H9 (cell line): ENCODE measurements around the gene OR7D2. TPM values are rescaled to one million over a fixed set of nuclear protein-coding genes. Genes with fewer than 3 reads are reported as not detected.

ENCODE experiments used
- DNase-seq: peaks from one replicate; pipeline ENCODE4 v3.0.0-alpha.2; 2017
- H2AFZ ChIP-seq: one replicate; pipeline ENCODE4 v1.6.1; 2013; ENCODE audit warnings: mild to moderate bottlenecking, low read length, control low read depth, moderate library complexity
- H2AK5ac ChIP-seq: 2 replicates; pipeline ENCODE4 v1.6.1; 2013; ENCODE audit warnings: low read length, control low read depth, mixed read lengths; ENCODE audit not compliant: insufficient read length
- H2BK120ac ChIP-seq: one replicate; pipeline ENCODE4 v1.6.1; 2013; ENCODE audit warnings: low read depth, mild to moderate bottlenecking, low read length, control low read depth, inconsistent platforms; ENCODE audit not compliant: poor library complexity, severe bottlenecking
- H2BK12ac ChIP-seq: 2 replicates; pipeline ENCODE4 v1.6.1; 2013; ENCODE audit warnings: low read length, control low read depth, mixed read lengths, low read depth; ENCODE audit not compliant: insufficient read length
- H2BK15ac ChIP-seq: 2 replicates; pipeline ENCODE4 v1.6.1; 2013; ENCODE audit warnings: low read depth, low read length, control low read depth
- H2BK20ac ChIP-seq: one replicate; pipeline ENCODE4 v1.6.1; 2013; ENCODE audit warnings: low read depth, mild to moderate bottlenecking, low read length, control low read depth, inconsistent platforms; ENCODE audit not compliant: poor library complexity, severe bottlenecking
- H2BK5ac ChIP-seq: 2 replicates; pipeline ENCODE4 v1.6.1; 2013; ENCODE audit warnings: low read length, control low read depth, mixed read lengths; ENCODE audit not compliant: insufficient read length
- H3K14ac ChIP-seq: 2 replicates; pipeline ENCODE4 v1.6.1; 2013; ENCODE audit warnings: low read length, control low read depth; ENCODE audit not compliant: insufficient read depth
- H3K18ac ChIP-seq: 2 replicates; pipeline ENCODE4 v1.6.1; 2013; ENCODE audit warnings: low read depth, mild to moderate bottlenecking, mixed read lengths, low read length, control low read depth; ENCODE audit not compliant: insufficient read length
- H3K23ac ChIP-seq: 2 replicates; pipeline ENCODE4 v1.6.1; 2013; ENCODE audit warnings: low read length, control low read depth, mixed read lengths, low read depth; ENCODE audit not compliant: insufficient read length
- H3K23me2 ChIP-seq: 2 replicates; pipeline ENCODE4 v1.6.1; 2013; ENCODE audit warnings: low read depth, mild to moderate bottlenecking, mixed read lengths, low read length, control low read depth; ENCODE audit not compliant: insufficient read length, poor library complexity, severe bottlenecking
- H3K27ac ChIP-seq: 2 replicates; pipeline ENCODE4 v1.5.1; 2013; ENCODE audit warnings: low read length, control low read depth, mixed read lengths, low read depth; ENCODE audit not compliant: insufficient read length
- H3K27me3 ChIP-seq: 2 replicates; pipeline ENCODE4 v1.6.1; 2013; ENCODE audit warnings: low read length, control low read depth, inconsistent platforms; ENCODE audit not compliant: insufficient read depth
- H3K4ac ChIP-seq: 2 replicates; pipeline ENCODE4 v1.6.1; 2013; ENCODE audit warnings: low read depth, mild to moderate bottlenecking, control low read depth, inconsistent platforms, low read length, moderate library complexity
- H3K4me1 ChIP-seq: 2 replicates; pipeline ENCODE4 v1.6.1; 2013; ENCODE audit warnings: low read length, control low read depth, inconsistent platforms; ENCODE audit not compliant: insufficient read depth
- H3K4me2 ChIP-seq: 2 replicates; pipeline ENCODE4 v1.6.1; 2013; ENCODE audit warnings: low read length, control low read depth, mixed read lengths; ENCODE audit not compliant: insufficient read length, insufficient read depth
- H3K56ac ChIP-seq: 2 replicates; pipeline ENCODE4 v1.6.1; 2013; ENCODE audit warnings: low read depth, mild to moderate bottlenecking, mixed read lengths, low read length, control low read depth; ENCODE audit not compliant: insufficient read length
- H3K79me1 ChIP-seq: 2 replicates; pipeline ENCODE4 v1.6.1; 2013; ENCODE audit warnings: low read depth, mild to moderate bottlenecking, moderate library complexity, low read length, control low read depth, inconsistent platforms; ENCODE audit not compliant: insufficient read depth, poor library complexity, severe bottlenecking
- H3K79me2 ChIP-seq: 2 replicates; pipeline ENCODE4 v1.6.1; 2013; ENCODE audit warnings: low read length, control low read depth, inconsistent platforms; ENCODE audit not compliant: insufficient read depth
- H3K9ac ChIP-seq: 2 replicates; pipeline ENCODE4 v1.6.1; 2013; ENCODE audit warnings: low read length, control low read depth, mixed read lengths; ENCODE audit not compliant: insufficient read length; ENCODE audit errors: extremely low read depth
- H3K9me3 ChIP-seq: one replicate; pipeline ENCODE4 v1.6.1; 2013; ENCODE audit warnings: low read depth, low read length, inconsistent platforms; ENCODE audit not compliant: control insufficient read depth
- H3T11ph ChIP-seq: one replicate; pipeline ENCODE4 v1.6.1; 2013; ENCODE audit warnings: mild to moderate bottlenecking, low read length, control low read depth, inconsistent platforms
- H4K20me1 ChIP-seq: one replicate; pipeline ENCODE4 v1.6.1; 2013; ENCODE audit not compliant: control insufficient read depth, insufficient read length, insufficient read depth
- H4K5ac ChIP-seq: 2 replicates; pipeline ENCODE4 v1.6.1; 2013; ENCODE audit warnings: low read depth, mild to moderate bottlenecking, mixed read lengths, low read length, control low read depth; ENCODE audit not compliant: insufficient read length
- H4K8ac ChIP-seq: replicated peaks from 2 replicates; pipeline ENCODE4 v1.6.1; 2013; ENCODE audit warnings: low read length, control low read depth, mixed read lengths, low read depth; ENCODE audit not compliant: insufficient read length
- H4K91ac ChIP-seq: 2 replicates; pipeline ENCODE4 v1.6.1; 2013; ENCODE audit warnings: low read depth, mild to moderate bottlenecking, moderate library complexity, mixed read lengths, low read length, control low read depth; ENCODE audit not compliant: insufficient read length
- H3K27ac Mint-ChIP-seq, 3 experiments: 2 replicates in 2 of 3; 3 replicates in 1 of 3; pipeline ENCODE4 v1.8.0; 2020 to 2021; ENCODE audit warnings: mixed read lengths in 3 of 3, mild to moderate bottlenecking in 1 of 3, moderate library complexity in 1 of 3
- H3K27me3 Mint-ChIP-seq: 2 replicates; pipeline ENCODE4 v1.8.0; 2021; ENCODE audit warnings: low read depth, mild to moderate bottlenecking, moderate library complexity, mixed read lengths
- H3K36me3 Mint-ChIP-seq, 3 experiments: 2 replicates in 2 of 3; 3 replicates in 1 of 3; pipeline ENCODE4 v1.8.0; 2020 to 2021; ENCODE audit warnings: low read depth in 3 of 3, mixed read lengths in 3 of 3; ENCODE audit not compliant: insufficient read depth in 1 of 3
- H3K4me1 Mint-ChIP-seq, 2 experiments: 2 replicates each; pipeline ENCODE4 v1.8.0; 2020; ENCODE audit warnings: mixed read lengths in 2 of 2
- H3K4me3 Mint-ChIP-seq, 2 experiments: 2 replicates in 1 of 2; 3 replicates in 1 of 2; pipeline ENCODE4 v1.8.0; 2020 to 2021; ENCODE audit warnings: mild to moderate bottlenecking in 2 of 2, mixed read lengths in 2 of 2, moderate library complexity in 1 of 2
- H3K9me3 Mint-ChIP-seq, 2 experiments: 2 replicates in 1 of 2; 3 replicates in 1 of 2; pipeline ENCODE4 v1.8.0; 2020; ENCODE audit warnings: mild to moderate bottlenecking in 2 of 2, mixed read lengths in 2 of 2, moderate library complexity in 1 of 2
- CTCF ChIP-seq: fragments of 200-600 bp; sonication (generic); conservative IDR thresholded peaks from 3 replicates; pipeline ENCODE4 v1.8.0; 2021; ENCODE audit warnings: antibody characterized with exemption, mild to moderate bottlenecking
- WGBS: extraction: QIAGEN DNeasy Blood & Tissue Kit; methylation state at CpG from one replicate; pipeline ENCODE4 v1.1.7; 2013; ENCODE audit warnings: missing lambda C conversion rate, low lambda C conversion rate, mixed read lengths; ENCODE audit not compliant: insufficient read length; ENCODE audit errors: extremely low coverage; 5-methylcytosine and 5-hydroxymethylcytosine counted together
- total RNA-seq: library from RNA; stranded (reverse); gene quantifications from 2 replicates; pipeline ENCODE4 v1.2.1, GENCODE V29; 2021

Gene OR7D2
- total RNA-seq, 1 experiment from 2014 or later = 0.31 TPM

DNA sequence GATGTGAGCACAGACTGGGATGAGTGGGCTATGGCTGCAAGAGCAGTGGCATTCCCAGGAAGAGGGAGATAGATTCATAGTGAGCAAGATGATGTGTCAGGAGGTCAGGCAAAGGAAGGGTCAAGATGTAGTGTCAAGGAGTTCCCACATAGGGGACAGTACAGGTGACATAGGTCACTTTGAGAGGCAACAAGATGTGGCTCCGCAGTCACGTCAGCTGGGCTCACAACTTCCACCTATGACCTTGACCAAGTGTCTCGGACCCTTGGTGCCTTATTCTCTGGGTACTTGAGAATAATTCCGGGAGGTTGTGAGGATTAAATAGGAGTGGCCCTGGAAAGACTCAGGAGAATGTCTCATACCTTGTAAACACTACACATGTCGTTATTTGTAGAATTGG is 28.1 kb upstream of the OR7D2 start:
- Histone ChIP-seq H3K27me3 (no peaks in the 10 kb centered on the region), H3K27ac (no peak overlapping the region), H3K9ac (no peak overlapping the region), H3K56ac (no peak overlapping the region), H3K23ac (no peak overlapping the region), H2BK15ac (no peak overlapping the region), H2AK5ac (no peak overlapping the region), H3T11ph (no peak overlapping the region), H3K14ac (no peak overlapping the region), H4K91ac (no peak overlapping the region), H3K79me1 (peaks cover 17% of the 10 kb centered on the region), H3K18ac (no peak overlapping the region), H2BK5ac (no peak overlapping the region), H3K4me1 (no peaks in the 10 kb centered on the region), H2AFZ (no peak overlapping the region), H3K4ac (no peak overlapping the region), H3K23me2 (no peaks in the 10 kb centered on the region), H3K4me2 (no peak overlapping the region), H3K79me2 (peaks cover 80% of the 10 kb centered on the region), H3K9me3 (peaks cover 38% of the 10 kb centered on the region), H2BK120ac (no peak overlapping the region), H2BK20ac (no peak overlapping the region), H4K5ac (no peak overlapping the region), H4K8ac (no peak overlapping the region), H4K20me1 (no peaks in the 10 kb centered on the region), H2BK12ac (no peak overlapping the region)
- Mint-ChIP-seq H3K4me3 (no peak overlapping the region), H3K27ac (no peak overlapping the region), H3K27me3 (no peaks in the 10 kb centered on the region; the same call in none of the 2 replicates), H3K36me3 (peaks cover 87 to 97% (median 95%) of the 10 kb centered on the region in 3 experiments), H3K4me1 (peaks cover under 1 to 3% of the 10 kb centered on the region in 2 experiments; a peak in 1 of 4 replicates), H3K9me3 (peaks cover 81 to 96% of the 10 kb centered on the region in 2 experiments)
- TF ChIP-seq CTCF = no peak
- DNase-seq = no peak
- WGBS = no CpG with 5 or more reads among the region's 5 CpGs
